H1 (cell line): ENCODE results near the gene COA5. TPM values are rescaled to one million over a fixed set of nuclear protein-coding genes. Genes with fewer than 3 reads are reported as not detected.

ENCODE experiments used
- CEBPB ChIP-seq: IDR thresholded peaks from 2 replicates; pipeline ENCODE4 v1.6.1; 2012; ENCODE audit warnings: low read depth, low read length
- HDAC6 ChIP-seq: IDR thresholded peaks from one replicate; pipeline ENCODE4 v1.7.1; 2012; ENCODE audit warnings: low read depth, mild to moderate bottlenecking, inconsistent platforms, low read length, moderate library complexity
- POLR2AphosphoS5 ChIP-seq: IDR thresholded peaks from 2 replicates; pipeline ENCODE4 v1.6.1; 2011; ENCODE audit warnings: low read depth, low read length
- RXRA ChIP-seq: IDR thresholded peaks from 2 replicates; pipeline ENCODE4 v1.6.1; 2011; ENCODE audit warnings: low read depth, mild to moderate bottlenecking, low read length, moderate library complexity; ENCODE audit not compliant: insufficient read depth
- polyA plus RNA-seq, 7 experiments: library from polyadenylated mRNA; depleted of rRNA in 3 of 7; stranded (reverse) in 5 of 7; unstranded in 2 of 7; fragments of >200 nt in 5 of 7; fragments of 200-250 nt in 2 of 7; gene quantifications; 1 replicate in 5 of 7; 2 replicates in 1 of 7; 4 replicates in 1 of 7; pipeline versions ENCODE4 v1.2.1 to v1.2.3, GENCODE V29; 2011 to 2013; ENCODE audit warnings: missing spikeins in 2 of 7, mixed read lengths in 2 of 7
- total RNA-seq: library from RNA; stranded (reverse); fragmentation: NEBNext Ultra II Directional; extraction: Animal tissue kit (Norgen Biotek cat#: 25700); gene quantifications from 2 replicates; pipeline ENCODE4 v1.2.1, GENCODE V29; 2021
- TF ChIP-seq, protein P1 (sequence below): fragments of 300-600 bp; sonication (generic); IDR thresholded peaks from 2 replicates; pipeline ENCODE4 v1.7.1; 2012; ENCODE audit warnings: low read length, moderate library complexity, mild to moderate bottlenecking, inconsistent platforms; ENCODE audit not compliant: insufficient replicate concordance
- TF ChIP-seq, protein P2 (sequence below): IDR thresholded peaks from 2 replicates; pipeline ENCODE4 v1.6.1; 2012; ENCODE audit warnings: inconsistent platforms
- TF ChIP-seq, protein P3 (sequence below), 3 experiments: IDR thresholded peaks; 1 replicate in 2 of 3; 2 replicates in 1 of 3; pipeline versions ENCODE4 v1.5.1 to v1.6.1; 2011; ENCODE audit warnings: low read length in 3 of 3, mild to moderate bottlenecking in 3 of 3, inconsistent platforms in 2 of 3, low read depth in 1 of 3, moderate library complexity in 1 of 3; ENCODE audit not compliant: insufficient read depth in 1 of 3; ENCODE audit errors: control extremely low read depth in 1 of 3

Gene COA5
- total and polyA plus RNA-seq, 2 of the 8 experiments (the other 6 are each of a cell fraction or from before 2014, with no cell fraction given) = 20.3 to 24.7 TPM

DNA sequence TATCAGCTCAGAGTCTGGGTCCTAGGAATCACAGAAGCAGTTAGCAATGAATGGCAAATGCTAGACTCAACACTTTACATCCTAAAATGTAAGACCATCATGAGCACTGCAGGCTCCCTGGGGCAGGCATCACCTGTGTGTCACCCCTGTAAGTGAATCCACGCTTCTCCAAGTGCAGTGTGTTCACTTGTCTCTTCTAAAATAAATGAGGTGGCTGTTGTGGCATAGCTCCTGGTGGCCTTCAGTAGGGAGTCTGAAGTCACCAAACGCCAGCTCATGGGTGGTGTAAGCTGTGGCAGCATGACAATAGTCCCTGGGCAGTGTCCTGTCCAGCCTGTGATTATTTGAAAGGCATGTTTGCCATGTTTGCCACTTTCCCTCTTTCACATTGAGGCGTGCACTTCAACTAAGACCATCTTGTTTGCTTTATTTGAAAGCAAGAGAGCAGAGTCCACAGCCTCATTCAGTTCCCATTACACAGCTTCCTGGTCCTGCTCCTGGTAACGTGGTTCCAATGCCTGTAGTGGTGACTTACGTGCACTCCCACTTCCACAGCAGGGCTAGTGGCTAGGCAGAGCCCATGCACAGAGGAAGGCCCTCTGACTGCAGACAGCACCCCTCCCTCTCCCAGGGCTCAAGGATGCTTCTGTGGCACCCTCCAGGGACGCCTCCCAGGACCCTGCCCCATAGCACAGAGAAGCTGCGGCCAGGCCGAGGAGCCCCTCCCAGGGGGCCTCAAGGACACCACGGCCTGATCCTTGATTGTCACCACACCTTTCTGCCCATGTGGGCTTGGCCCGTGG, 24.3 kb downstream of the COA5 start (continued):
- TF ChIP-seq, protein P1, sequence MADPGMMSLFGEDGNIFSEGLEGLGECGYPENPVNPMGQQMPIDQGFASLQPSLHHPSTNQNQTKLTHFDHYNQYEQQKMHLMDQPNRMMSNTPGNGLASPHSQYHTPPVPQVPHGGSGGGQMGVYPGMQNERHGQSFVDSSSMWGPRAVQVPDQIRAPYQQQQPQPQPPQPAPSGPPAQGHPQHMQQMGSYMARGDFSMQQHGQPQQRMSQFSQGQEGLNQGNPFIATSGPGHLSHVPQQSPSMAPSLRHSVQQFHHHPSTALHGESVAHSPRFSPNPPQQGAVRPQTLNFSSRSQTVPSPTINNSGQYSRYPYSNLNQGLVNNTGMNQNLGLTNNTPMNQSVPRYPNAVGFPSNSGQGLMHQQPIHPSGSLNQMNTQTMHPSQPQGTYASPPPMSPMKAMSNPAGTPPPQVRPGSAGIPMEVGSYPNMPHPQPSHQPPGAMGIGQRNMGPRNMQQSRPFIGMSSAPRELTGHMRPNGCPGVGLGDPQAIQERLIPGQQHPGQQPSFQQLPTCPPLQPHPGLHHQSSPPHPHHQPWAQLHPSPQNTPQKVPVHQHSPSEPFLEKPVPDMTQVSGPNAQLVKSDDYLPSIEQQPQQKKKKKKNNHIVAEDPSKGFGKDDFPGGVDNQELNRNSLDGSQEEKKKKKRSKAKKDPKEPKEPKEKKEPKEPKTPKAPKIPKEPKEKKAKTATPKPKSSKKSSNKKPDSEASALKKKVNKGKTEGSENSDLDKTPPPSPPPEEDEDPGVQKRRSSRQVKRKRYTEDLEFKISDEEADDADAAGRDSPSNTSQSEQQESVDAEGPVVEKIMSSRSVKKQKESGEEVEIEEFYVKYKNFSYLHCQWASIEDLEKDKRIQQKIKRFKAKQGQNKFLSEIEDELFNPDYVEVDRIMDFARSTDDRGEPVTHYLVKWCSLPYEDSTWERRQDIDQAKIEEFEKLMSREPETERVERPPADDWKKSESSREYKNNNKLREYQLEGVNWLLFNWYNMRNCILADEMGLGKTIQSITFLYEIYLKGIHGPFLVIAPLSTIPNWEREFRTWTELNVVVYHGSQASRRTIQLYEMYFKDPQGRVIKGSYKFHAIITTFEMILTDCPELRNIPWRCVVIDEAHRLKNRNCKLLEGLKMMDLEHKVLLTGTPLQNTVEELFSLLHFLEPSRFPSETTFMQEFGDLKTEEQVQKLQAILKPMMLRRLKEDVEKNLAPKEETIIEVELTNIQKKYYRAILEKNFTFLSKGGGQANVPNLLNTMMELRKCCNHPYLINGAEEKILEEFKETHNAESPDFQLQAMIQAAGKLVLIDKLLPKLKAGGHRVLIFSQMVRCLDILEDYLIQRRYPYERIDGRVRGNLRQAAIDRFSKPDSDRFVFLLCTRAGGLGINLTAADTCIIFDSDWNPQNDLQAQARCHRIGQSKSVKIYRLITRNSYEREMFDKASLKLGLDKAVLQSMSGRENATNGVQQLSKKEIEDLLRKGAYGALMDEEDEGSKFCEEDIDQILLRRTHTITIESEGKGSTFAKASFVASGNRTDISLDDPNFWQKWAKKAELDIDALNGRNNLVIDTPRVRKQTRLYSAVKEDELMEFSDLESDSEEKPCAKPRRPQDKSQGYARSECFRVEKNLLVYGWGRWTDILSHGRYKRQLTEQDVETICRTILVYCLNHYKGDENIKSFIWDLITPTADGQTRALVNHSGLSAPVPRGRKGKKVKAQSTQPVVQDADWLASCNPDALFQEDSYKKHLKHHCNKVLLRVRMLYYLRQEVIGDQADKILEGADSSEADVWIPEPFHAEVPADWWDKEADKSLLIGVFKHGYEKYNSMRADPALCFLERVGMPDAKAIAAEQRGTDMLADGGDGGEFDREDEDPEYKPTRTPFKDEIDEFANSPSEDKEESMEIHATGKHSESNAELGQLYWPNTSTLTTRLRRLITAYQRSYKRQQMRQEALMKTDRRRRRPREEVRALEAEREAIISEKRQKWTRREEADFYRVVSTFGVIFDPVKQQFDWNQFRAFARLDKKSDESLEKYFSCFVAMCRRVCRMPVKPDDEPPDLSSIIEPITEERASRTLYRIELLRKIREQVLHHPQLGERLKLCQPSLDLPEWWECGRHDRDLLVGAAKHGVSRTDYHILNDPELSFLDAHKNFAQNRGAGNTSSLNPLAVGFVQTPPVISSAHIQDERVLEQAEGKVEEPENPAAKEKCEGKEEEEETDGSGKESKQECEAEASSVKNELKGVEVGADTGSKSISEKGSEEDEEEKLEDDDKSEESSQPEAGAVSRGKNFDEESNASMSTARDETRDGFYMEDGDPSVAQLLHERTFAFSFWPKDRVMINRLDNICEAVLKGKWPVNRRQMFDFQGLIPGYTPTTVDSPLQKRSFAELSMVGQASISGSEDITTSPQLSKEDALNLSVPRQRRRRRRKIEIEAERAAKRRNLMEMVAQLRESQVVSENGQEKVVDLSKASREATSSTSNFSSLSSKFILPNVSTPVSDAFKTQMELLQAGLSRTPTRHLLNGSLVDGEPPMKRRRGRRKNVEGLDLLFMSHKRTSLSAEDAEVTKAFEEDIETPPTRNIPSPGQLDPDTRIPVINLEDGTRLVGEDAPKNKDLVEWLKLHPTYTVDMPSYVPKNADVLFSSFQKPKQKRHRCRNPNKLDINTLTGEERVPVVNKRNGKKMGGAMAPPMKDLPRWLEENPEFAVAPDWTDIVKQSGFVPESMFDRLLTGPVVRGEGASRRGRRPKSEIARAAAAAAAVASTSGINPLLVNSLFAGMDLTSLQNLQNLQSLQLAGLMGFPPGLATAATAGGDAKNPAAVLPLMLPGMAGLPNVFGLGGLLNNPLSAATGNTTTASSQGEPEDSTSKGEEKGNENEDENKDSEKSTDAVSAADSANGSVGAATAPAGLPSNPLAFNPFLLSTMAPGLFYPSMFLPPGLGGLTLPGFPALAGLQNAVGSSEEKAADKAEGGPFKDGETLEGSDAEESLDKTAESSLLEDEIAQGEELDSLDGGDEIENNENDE = no peak
- TF ChIP-seq CEBPB (no peak), RXRA (no peak), HDAC6 (no peak), POLR2AphosphoS5 (no peak)
- TF ChIP-seq, protein P2, sequence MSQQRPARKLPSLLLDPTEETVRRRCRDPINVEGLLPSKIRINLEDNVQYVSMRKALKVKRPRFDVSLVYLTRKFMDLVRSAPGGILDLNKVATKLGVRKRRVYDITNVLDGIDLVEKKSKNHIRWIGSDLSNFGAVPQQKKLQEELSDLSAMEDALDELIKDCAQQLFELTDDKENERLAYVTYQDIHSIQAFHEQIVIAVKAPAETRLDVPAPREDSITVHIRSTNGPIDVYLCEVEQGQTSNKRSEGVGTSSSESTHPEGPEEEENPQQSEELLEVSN = no peak
- TF ChIP-seq, protein P3, sequence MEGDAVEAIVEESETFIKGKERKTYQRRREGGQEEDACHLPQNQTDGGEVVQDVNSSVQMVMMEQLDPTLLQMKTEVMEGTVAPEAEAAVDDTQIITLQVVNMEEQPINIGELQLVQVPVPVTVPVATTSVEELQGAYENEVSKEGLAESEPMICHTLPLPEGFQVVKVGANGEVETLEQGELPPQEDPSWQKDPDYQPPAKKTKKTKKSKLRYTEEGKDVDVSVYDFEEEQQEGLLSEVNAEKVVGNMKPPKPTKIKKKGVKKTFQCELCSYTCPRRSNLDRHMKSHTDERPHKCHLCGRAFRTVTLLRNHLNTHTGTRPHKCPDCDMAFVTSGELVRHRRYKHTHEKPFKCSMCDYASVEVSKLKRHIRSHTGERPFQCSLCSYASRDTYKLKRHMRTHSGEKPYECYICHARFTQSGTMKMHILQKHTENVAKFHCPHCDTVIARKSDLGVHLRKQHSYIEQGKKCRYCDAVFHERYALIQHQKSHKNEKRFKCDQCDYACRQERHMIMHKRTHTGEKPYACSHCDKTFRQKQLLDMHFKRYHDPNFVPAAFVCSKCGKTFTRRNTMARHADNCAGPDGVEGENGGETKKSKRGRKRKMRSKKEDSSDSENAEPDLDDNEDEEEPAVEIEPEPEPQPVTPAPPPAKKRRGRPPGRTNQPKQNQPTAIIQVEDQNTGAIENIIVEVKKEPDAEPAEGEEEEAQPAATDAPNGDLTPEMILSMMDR (IDR thresholded peaks at IDR 0.05; ENCODE audit: control extremely low read depth in 1 of 3, insufficient read depth in 1 of 3, low read depth in 1 of 3, low read length in 3 of 3) = no peak
